Duodenal mucosa (tissue), 2 donors: ENCODE measurements around the gene SERPINB4.
"Not testable (repeated sequence)": the region's sequence is repeated elsewhere in the genome, so short reads cannot be mapped to it uniquely, and the experiment has no call there.

Source experiments
- H3K27ac ChIP-seq: one replicate; pipeline ENCODE4 v1.7.0; 2013; ENCODE audit warnings: low read depth, low read length
- H3K27me3 ChIP-seq, 2 donors: one replicate each; pipeline ENCODE4 v1.7.0; 2013; ENCODE audit warnings: low read length in 2 of 2, control low read depth in 1 of 2; ENCODE audit not compliant: insufficient read depth in 2 of 2, control insufficient read depth in 1 of 2
- H3K36me3 ChIP-seq, 2 donors: one replicate each; pipeline ENCODE4 v1.7.0; 2013; ENCODE audit warnings: low read length in 2 of 2, control low read depth in 1 of 2; ENCODE audit not compliant: insufficient read depth in 2 of 2, control insufficient read depth in 1 of 2
- H3K4me1 ChIP-seq, 2 donors: one replicate each; pipeline ENCODE4 v1.7.0; 2013; ENCODE audit warnings: low read length in 2 of 2, control low read depth in 1 of 2; ENCODE audit not compliant: insufficient read depth in 2 of 2, control insufficient read depth in 1 of 2
- H3K4me3 ChIP-seq, 2 donors: one replicate each; pipeline ENCODE4 v1.7.0; 2013; ENCODE audit warnings: low read length in 2 of 2, low read depth in 1 of 2
- H3K9ac ChIP-seq, 2 donors: one replicate each; pipeline ENCODE4 v1.7.0; 2013; ENCODE audit warnings: low read length in 2 of 2, low read depth in 1 of 2
- H3K9me3 ChIP-seq, 2 donors: one replicate each; pipeline ENCODE4 v1.7.0; 2013; ENCODE audit warnings: low read length in 2 of 2, control low read depth in 1 of 2; ENCODE audit not compliant: control insufficient read depth in 1 of 2

Gene SERPINB4

GRCh38 chr18:63644142-63644541 lies at the start of gene SERPINB4:
Gene SERPINB4 (minus strand): TSS chr18:63644256. CDS start chr18:63643577, 679 bp downstream.
- not testable (repeated sequence) for H3K27ac ChIP-seq, H3K9ac ChIP-seq

DNA sequence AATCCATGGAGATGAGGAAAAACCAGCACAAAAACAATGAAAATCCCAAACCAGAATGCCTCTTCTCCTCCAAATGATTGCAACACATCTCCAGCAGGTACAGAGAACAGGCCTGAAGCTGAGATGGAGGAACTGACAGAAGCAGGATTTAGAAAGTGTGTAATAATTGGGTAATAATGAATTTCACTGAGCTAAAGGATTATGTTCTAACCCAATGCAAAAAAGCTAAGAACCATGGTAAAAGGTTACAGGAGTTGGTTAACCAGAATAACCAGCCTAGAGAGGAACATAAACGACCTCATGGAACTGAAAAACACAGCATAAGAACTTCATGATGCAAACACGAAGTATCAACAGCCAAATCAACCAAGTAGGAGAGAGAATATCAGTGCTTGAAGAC lies 45.0 kb upstream of the SERPINB4 start:
- H3K27ac ChIP-seq = no peak overlapping the region
- no peaks in the 10 kb centered on the region for H3K27me3 ChIP-seq
- H3K36me3 ChIP-seq = no peaks in the 10 kb centered on the region
- no peaks in the 10 kb centered on the region for H3K9me3 ChIP-seq
- no peaks in the 10 kb centered on the region for H3K4me1 ChIP-seq
- no peak overlapping the region for H3K9ac ChIP-seq
- H3K4me3 ChIP-seq = no peak overlapping the region

More at GRCh38 chr18:63644142-63644541, at the start of gene SERPINB4:
- H3K9me3 ChIP-seq, H3K4me3 ChIP-seq, H3K4me1 ChIP-seq, H3K36me3 ChIP-seq, H3K27me3 ChIP-seq: not testable (repeated sequence)

DNA sequence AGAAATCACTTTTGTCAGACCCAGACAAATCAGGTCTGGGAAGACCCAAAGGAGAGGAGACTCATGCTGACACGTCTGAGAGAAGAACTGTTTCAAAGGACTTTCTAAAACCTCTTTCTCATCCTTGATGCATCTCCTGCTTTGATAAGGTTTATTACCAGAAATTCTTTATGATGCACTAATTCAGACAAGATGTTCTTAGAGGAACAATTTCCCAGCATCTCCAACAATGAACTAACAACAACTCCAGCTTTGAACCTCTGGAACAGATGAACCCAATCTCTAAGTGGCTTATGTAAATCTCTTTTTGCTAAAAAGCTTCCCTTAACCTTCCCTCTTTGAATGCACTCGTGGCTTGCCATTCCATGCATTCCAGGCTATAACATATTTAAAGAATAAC lies 42.8 kb upstream of the SERPINB4 start:
- Histone ChIP-seq H3K27me3 (no peaks in the 10 kb centered on the region), H3K4me1 (no peaks in the 10 kb centered on the region), H3K27ac (no peak overlapping the region), H3K9ac (no peak overlapping the region), H3K36me3 (no peaks in the 10 kb centered on the region), H3K9me3 (no peaks in the 10 kb centered on the region), H3K4me3 (no peak overlapping the region)

DNA sequence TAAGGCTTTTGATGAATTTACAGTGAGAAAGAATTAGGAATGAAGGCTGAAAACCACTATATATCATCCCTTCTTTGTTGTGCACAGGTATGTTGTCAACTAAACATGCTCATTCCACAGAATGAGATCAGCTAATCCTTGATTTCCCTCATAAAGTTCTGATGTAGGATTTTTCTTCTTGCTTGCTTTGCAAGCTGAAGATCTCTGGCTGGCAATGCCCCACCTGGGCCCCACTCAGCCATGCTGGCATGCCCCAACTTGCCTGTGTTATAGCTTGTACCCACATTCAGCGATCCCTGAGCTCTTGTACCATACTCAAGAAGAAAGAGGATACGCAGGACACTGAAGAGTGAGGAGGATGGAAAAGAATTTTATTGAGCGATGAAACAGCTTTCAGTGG lies 40.7 kb upstream of the SERPINB4 start:
- Histone ChIP-seq H3K27me3 (no peaks in the 10 kb centered on the region), H3K36me3 (no peaks in the 10 kb centered on the region), H3K4me1 (no peaks in the 10 kb centered on the region), H3K9ac (no peak overlapping the region), H3K9me3 (no peaks in the 10 kb centered on the region), H3K4me3 (no peak overlapping the region), H3K27ac (no peak overlapping the region)

- Histone ChIP-seq H3K4me3 (no peak overlapping the region), H3K9me3 (no peaks in the 10 kb centered on the region), H3K27ac (no peak overlapping the region), H3K36me3 (no peaks in the 10 kb centered on the region), H3K27me3 (no peaks in the 10 kb centered on the region), H3K4me1 (no peaks in the 10 kb centered on the region), H3K9ac (no peak overlapping the region)
Observed at GRCh38 chr18:63683890-63684289, 39.8 kb upstream of the SERPINB4 start.

DNA sequence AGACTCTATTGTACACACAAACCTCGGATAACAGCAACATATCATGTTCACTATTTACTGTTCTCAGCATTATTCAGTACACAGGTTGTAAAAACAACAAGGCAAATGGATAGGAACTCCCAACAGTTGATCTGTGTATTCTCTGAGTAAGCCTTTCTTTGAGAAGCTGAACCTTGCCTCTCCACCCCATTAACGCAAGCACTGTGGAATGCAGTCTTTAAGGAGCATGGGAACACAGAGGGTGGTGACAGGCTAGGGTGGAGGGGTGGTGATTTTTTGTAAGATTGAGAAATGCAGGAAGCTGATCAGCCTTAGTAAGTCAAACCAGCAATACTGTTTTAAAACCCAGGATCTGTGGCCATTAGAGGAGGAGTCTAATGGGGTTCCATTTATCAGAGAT lies 39.1 kb upstream of the SERPINB4 start:
- H3K4me3 ChIP-seq = no peak overlapping the region
- H3K36me3 ChIP-seq = no peaks in the 10 kb centered on the region
- H3K4me1 ChIP-seq = no peaks in the 10 kb centered on the region
- H3K27ac ChIP-seq = no peak overlapping the region
- H3K9ac ChIP-seq = no peak overlapping the region
- no peaks in the 10 kb centered on the region for H3K27me3 ChIP-seq
- no peaks in the 10 kb centered on the region for H3K9me3 ChIP-seq

DNA sequence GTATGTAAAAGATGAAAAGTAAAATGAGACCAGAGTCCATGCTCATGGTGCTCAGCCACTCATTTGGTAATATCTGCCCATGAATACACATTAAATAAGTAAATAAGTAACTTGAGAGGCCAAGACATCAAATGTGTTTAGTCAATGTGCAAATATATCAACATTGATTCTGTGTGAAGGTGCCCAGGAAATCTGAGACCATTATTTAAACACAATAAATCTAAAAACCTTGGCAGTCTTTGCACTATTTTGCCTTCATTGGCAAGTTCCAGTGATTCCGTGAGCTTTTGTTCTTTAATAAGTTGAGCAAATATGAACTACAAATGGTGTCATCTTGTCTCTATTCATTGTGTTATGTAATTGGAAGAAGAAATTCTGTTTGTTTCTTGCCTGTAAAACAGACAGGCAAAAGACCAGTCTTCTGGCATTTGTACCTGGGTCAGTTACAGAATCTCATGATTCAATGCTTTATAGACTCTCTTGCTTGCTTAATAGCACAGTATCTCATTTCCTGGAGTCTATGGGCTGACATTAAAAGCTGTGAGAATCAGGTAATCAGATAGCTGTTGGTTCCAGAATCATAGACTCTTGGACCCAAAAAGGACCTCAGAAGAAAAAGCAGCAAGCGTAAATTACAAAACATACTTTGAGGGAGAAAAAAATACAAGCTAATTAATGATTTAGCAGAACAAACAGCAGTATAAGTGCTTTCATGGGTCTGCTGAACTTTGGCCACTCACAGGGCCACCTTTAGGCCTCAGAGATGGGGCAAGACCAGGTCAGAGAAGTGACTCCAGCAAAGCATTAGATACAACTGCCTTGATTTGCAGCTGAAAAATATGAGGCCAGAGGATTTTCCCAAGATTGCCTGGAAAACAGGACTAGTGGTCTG lies 37.6 kb upstream of the SERPINB4 start:
- Histone ChIP-seq H3K9me3 (no peaks in the 10 kb centered on the region), H3K36me3 (no peaks in the 10 kb centered on the region), H3K27me3 (no peaks in the 10 kb centered on the region), H3K27ac (no peak overlapping the region), H3K4me1 (no peaks in the 10 kb centered on the region), H3K4me3 (no peak overlapping the region), H3K9ac (no peak overlapping the region)

DNA sequence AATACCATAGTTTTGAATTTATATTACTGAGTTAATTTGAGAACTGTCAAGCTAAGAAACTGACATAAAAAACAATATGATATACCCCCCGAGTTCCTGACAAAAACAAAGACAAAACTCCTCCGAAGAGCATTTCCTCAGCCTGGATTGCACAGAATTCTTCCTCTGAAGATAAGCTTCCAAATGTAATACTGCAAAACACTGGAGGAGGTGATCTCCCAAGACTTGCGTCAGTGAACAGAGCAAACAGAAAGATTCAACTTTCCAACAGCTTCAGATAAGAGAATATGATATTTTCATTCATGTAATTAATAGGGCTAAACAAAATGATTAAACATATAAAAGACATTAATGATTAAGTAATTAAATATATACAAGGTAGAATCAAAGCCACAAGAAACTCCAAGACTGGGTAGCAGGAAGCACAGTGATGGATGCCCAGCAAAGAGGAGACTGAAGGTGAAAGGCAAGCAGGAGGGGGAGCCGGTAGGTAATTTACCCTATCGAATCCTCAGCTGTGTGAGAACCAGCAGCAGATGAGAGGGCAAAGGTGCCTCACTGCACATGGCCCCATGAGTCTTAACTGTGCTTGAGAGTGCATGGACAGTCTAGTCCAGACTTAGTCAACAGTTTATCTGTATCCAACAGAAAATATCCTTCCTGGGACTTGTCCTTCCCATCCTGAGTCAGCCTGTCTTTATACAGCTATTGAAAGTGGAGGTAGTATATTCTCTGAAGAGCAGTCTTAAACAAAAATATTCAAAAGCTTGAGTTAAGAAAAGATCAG lies 36.0 kb upstream of the SERPINB4 start:
- Histone ChIP-seq H3K4me3 (no peak overlapping the region), H3K36me3 (no peaks in the 10 kb centered on the region), H3K9me3 (no peaks in the 10 kb centered on the region), H3K27me3 (no peaks in the 10 kb centered on the region), H3K4me1 (no peaks in the 10 kb centered on the region), H3K27ac (no peak overlapping the region), H3K9ac (no peak overlapping the region)

- H3K9me3 ChIP-seq = no peaks in the 10 kb centered on the region
- no peaks in the 10 kb centered on the region for H3K36me3 ChIP-seq
- no peak overlapping the region for H3K9ac ChIP-seq
- H3K4me1 ChIP-seq = no peaks in the 10 kb centered on the region
- H3K4me3 ChIP-seq = no peak overlapping the region
- no peak overlapping the region for H3K27ac ChIP-seq
- H3K27me3 ChIP-seq = no peaks in the 10 kb centered on the region
Observed at GRCh38 chr18:63677500-63678225, 33.6 kb upstream of the SERPINB4 start.
